K562 (cell line): ENCODE data around the gene GINS1. TPM values are rescaled to one million over a fixed set of nuclear protein-coding genes. Genes with fewer than 3 reads are reported as not detected.
A peak's percentile ranks its signal among the peaks of the same experiment; 100 is the strongest.

Experiments used
- CCNT2 ChIP-seq: IDR thresholded peaks from 2 replicates; pipeline ENCODE4 v1.6.1; 2011; ENCODE audit warnings: borderline replicate concordance, low read depth, mild to moderate bottlenecking, moderate library complexity, mixed read lengths, low read length; ENCODE audit not compliant: insufficient read length; ENCODE audit errors: extremely low read depth
- CEBPG ChIP-seq, 3 experiments: fragments of 200-800 bp in 1 of 3; sonication (Bioruptor generic) in 1 of 3; sonication (generic) in 1 of 3; formaldehyde crosslinking in 1 of 3; IDR thresholded peaks in 2 of 3; conservative IDR thresholded peaks in 1 of 3; 2 replicates each; pipeline versions ENCODE4 v1.6.1 to v1.8.0; 2016 to 2022; ENCODE audit warnings: missing compliant biosample characterization in 2 of 3, missing genetic modification characterization in 2 of 3, mild to moderate bottlenecking in 1 of 3, missing genetic modification reagents in 1 of 3
- FOXP1 ChIP-seq: sonication (generic); formaldehyde crosslinking; IDR thresholded peaks from 2 replicates; pipeline ENCODE4 v1.8.0; 2022; ENCODE audit warnings: mild to moderate bottlenecking, missing genetic modification reagents
- GATA2 ChIP-seq: sonication (generic); formaldehyde crosslinking; IDR thresholded peaks from 2 replicates; pipeline ENCODE4 v1.4.0; 2020; ENCODE audit warnings: mild to moderate bottlenecking, missing genetic modification reagents
- MTA3 ChIP-seq: fragments of 450-650 bp; formaldehyde crosslinking; IDR thresholded peaks from 2 replicates; pipeline ENCODE4 v1.6.1; 2017; ENCODE audit warnings: mild to moderate bottlenecking, borderline replicate concordance
- MXI1 ChIP-seq: IDR thresholded peaks from 2 replicates; pipeline ENCODE4 v1.6.1; 2011; ENCODE audit warnings: low read depth, mild to moderate bottlenecking, improper control_type of control experiment, low read length
- NFRKB ChIP-seq: fragments of 450-650 bp; IDR thresholded peaks from 2 replicates; pipeline ENCODE4 v1.6.1; 2016; ENCODE audit warnings: low read depth
- POU5F1 ChIP-seq: fragments of 150-350 bp; IDR thresholded peaks from 2 replicates; pipeline ENCODE4 v1.6.1; 2014; ENCODE audit warnings: borderline replicate concordance, low read length, low read depth, mild to moderate bottlenecking; ENCODE audit not compliant: partially characterized antibody
- RBFOX2 ChIP-seq: fragments of 200-400 bp; formaldehyde crosslinking; IDR thresholded peaks from 2 replicates; pipeline ENCODE4 v1.6.1; 2017; ENCODE audit warnings: low read depth, mild to moderate bottlenecking, low read length, moderate library complexity
- ZNF764 ChIP-seq: fragments of 250-450 bp; sonication (Bioruptor Pico); IDR thresholded peaks from 2 replicates; pipeline ENCODE4 v1.4.0; 2020; ENCODE audit warnings: low read depth, mild to moderate bottlenecking, moderate library complexity
- ZNF79 ChIP-seq: fragments of 250-450 bp; sonication (Bioruptor Pico); IDR thresholded peaks from 2 replicates; pipeline ENCODE4 v1.4.0; 2020; ENCODE audit warnings: low read depth, mild to moderate bottlenecking, moderate library complexity
- polyA plus RNA-seq, 8 experiments: library from polyadenylated mRNA; depleted of rRNA in 4 of 8; stranded (reverse) in 5 of 8; unstranded in 3 of 8; fragments of >200 nt; fragmentation: Nextera tagmentation in 2 of 8; fragmentation: Illumina TruSeq in 1 of 8; extraction: Ambion mirVana in 2 of 8; extraction: Trizol in 1 of 8; gene quantifications; 2 replicates each; pipeline versions ENCODE4 v1.2.1 to v1.2.3, GENCODE V29; 2011 to 2014; ENCODE audit warnings: inconsistent platforms in 1 of 8, missing spikeins in 1 of 8
- total RNA-seq, 7 experiments: library from RNA; depleted of rRNA in 6 of 7; stranded (reverse); fragments of >200 nt in 6 of 7; fragmentation: Illumina TruSeq in 2 of 7; extraction: Trizol in 2 of 7; gene quantifications; 2 replicates each; pipeline versions ENCODE4 v1.2.1 to v1.2.3, GENCODE V29; 2011 to 2021; ENCODE audit warnings: low replicate concordance in 1 of 7
- TF ChIP-seq, protein P1 (sequence below): fragments of 450-650 bp; conservative IDR thresholded peaks from 2 replicates; pipeline ENCODE4 v1.6.1; 2016; ENCODE audit warnings: missing genetic modification characterization, low read depth, mild to moderate bottlenecking, missing compliant biosample characterization, moderate library complexity
- TF ChIP-seq, protein P2 (sequence below): fragments of 450-650 bp; IDR thresholded peaks from 2 replicates; pipeline ENCODE4 v1.6.1; 2016; ENCODE audit warnings: antibody characterized with exemption
- TF ChIP-seq, protein P3 (sequence below): fragments of 250-450 bp; sonication (Bioruptor Pico); IDR thresholded peaks from 2 replicates; pipeline ENCODE4 v1.8.0; 2022; ENCODE audit warnings: inconsistent platforms
- TF ChIP-seq, protein P4 (sequence below), 2 experiments: IDR thresholded peaks; 2 replicates each; pipeline ENCODE4 v1.6.1; 2012; ENCODE audit warnings: improper control_type of control experiment in 2 of 2, low read depth in 2 of 2, low read length in 2 of 2, borderline replicate concordance in 1 of 2
- TF ChIP-seq, protein P5 (sequence below): fragments of 200-800 bp; sonication (Bioruptor generic); IDR thresholded peaks from 2 replicates; pipeline ENCODE4 v1.6.1; 2017; ENCODE audit warnings: missing genetic modification characterization, missing compliant biosample characterization

Gene GINS1
- total and polyA plus RNA-seq, 9 of the 15 experiments (the other 6 are each of a cell fraction or from before 2014, with no cell fraction given): 13.1 to 31.8 (median 24.1) TPM

DNA sequence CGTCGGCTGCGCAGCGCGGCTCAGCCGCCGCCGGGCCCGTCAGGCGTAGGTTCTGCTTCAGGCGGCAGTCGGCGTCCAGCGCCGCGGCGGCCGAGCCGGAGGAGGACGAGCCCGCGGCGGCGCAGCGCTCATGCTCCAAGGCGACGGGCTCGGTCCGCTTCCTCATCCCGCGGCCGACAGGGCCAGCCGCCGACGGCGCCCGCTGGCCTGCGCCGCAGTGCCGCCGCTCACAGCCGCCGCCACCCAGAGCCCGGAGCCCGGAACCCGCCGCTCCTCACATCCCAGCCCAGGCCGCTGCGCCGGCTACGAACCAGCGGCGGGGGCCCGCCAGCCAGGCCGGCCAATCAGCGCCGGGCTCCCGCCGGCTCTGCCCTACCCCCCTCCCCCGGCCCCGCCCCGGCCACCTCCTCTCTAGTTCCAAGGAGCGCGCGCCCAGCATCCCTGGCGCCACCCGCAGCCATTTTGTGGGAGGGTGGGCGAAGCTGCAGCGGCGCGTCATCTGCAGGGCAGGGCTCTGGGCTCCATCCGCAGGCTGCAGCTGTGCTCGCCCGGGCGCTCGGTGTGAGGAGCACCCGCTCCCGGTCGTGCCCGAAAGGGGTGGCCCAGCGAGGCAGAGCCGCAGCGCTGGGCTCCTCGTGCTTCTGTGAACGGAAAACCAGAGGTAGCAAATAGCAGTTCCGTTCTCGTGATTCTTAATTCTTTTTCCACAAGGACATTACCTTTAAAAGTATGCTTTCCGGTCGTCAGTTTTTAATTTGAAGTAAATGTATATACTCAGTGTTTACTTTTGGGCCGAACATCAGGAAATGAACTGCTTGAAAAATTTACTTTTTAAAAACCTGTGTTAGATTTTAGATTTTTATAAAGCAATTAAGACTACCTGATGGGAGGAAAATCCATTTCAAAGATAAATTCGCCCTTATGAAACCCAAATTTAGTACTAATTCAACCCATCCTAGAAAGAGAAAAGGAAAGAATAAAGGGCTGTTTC lies 16.6 kb upstream of the GINS1 start, which contains the start of gene ABHD12 (continued):
- TF ChIP-seq, protein P1, sequence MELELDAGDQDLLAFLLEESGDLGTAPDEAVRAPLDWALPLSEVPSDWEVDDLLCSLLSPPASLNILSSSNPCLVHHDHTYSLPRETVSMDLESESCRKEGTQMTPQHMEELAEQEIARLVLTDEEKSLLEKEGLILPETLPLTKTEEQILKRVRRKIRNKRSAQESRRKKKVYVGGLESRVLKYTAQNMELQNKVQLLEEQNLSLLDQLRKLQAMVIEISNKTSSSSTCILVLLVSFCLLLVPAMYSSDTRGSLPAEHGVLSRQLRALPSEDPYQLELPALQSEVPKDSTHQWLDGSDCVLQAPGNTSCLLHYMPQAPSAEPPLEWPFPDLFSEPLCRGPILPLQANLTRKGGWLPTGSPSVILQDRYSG (tag): no peak
- TF ChIP-seq, protein P2, sequence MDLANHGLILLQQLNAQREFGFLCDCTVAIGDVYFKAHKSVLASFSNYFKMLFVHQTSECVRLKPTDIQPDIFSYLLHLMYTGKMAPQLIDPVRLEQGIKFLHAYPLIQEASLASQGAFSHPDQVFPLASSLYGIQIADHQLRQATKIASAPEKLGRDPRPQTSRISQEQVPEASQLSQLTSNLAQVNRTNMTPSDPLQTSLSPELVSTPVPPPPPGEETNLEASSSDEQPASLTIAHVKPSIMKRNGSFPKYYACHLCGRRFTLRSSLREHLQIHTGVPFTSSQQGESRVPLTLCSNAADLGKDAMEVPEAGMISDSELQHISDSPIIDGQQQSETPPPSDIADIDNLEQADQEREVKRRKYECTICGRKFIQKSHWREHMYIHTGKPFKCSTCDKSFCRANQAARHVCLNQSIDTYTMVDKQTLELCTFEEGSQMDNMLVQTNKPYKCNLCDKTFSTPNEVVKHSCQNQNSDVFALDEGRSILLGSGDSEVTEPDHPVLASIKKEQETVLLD: no peak
- TF ChIP-seq POU5F1: no peak
- TF ChIP-seq FOXP1 (CRISPR knock-in tag): no peak
- TF ChIP-seq NFRKB: peak; percentile 59; the same call in 1 of the 2 replicates
- no peak for TF ChIP-seq CEBPG (CRISPR knock-in tag; IDR thresholded peaks at IDR 0.05)
- no peak for TF ChIP-seq CEBPG (tag; conservative IDR thresholded peaks at IDR 0.05 in 1 of 2, IDR thresholded peaks at IDR 0.05 in 1 of 2)
- TF ChIP-seq CCNT2: peak; percentile 62
- TF ChIP-seq MTA3: no peak
- TF ChIP-seq, protein P3, sequence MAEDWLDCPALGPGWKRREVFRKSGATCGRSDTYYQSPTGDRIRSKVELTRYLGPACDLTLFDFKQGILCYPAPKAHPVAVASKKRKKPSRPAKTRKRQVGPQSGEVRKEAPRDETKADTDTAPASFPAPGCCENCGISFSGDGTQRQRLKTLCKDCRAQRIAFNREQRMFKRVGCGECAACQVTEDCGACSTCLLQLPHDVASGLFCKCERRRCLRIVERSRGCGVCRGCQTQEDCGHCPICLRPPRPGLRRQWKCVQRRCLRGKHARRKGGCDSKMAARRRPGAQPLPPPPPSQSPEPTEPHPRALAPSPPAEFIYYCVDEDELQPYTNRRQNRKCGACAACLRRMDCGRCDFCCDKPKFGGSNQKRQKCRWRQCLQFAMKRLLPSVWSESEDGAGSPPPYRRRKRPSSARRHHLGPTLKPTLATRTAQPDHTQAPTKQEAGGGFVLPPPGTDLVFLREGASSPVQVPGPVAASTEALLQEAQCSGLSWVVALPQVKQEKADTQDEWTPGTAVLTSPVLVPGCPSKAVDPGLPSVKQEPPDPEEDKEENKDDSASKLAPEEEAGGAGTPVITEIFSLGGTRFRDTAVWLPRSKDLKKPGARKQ (CRISPR knock-in tag): no peak
- TF ChIP-seq MXI1: no peak
- TF ChIP-seq, protein P4, sequence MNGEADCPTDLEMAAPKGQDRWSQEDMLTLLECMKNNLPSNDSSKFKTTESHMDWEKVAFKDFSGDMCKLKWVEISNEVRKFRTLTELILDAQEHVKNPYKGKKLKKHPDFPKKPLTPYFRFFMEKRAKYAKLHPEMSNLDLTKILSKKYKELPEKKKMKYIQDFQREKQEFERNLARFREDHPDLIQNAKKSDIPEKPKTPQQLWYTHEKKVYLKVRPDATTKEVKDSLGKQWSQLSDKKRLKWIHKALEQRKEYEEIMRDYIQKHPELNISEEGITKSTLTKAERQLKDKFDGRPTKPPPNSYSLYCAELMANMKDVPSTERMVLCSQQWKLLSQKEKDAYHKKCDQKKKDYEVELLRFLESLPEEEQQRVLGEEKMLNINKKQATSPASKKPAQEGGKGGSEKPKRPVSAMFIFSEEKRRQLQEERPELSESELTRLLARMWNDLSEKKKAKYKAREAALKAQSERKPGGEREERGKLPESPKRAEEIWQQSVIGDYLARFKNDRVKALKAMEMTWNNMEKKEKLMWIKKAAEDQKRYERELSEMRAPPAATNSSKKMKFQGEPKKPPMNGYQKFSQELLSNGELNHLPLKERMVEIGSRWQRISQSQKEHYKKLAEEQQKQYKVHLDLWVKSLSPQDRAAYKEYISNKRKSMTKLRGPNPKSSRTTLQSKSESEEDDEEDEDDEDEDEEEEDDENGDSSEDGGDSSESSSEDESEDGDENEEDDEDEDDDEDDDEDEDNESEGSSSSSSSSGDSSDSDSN (IDR thresholded peaks at IDR 0.05; ENCODE audit: borderline replicate concordance in 1 of 2, low read depth in 2 of 2, low read length in 2 of 2): peak in 1 of 2 experiments; percentile 64; a peak in 2 of 4 replicates
- peak; percentile 80 for TF ChIP-seq RBFOX2
- TF ChIP-seq ZNF79 (CRISPR knock-in tag): no peak
- no peak for TF ChIP-seq GATA2 (CRISPR knock-in tag)
- TF ChIP-seq ZNF764: no peak
- TF ChIP-seq, protein P5, sequence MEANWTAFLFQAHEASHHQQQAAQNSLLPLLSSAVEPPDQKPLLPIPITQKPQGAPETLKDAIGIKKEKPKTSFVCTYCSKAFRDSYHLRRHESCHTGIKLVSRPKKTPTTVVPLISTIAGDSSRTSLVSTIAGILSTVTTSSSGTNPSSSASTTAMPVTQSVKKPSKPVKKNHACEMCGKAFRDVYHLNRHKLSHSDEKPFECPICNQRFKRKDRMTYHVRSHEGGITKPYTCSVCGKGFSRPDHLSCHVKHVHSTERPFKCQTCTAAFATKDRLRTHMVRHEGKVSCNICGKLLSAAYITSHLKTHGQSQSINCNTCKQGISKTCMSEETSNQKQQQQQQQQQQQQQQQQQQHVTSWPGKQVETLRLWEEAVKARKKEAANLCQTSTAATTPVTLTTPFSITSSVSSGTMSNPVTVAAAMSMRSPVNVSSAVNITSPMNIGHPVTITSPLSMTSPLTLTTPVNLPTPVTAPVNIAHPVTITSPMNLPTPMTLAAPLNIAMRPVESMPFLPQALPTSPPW (CRISPR knock-in tag): peak; percentile 89
